Gastrocnemius medialis (tissue), 4 donors: ENCODE measurements around the gene STK11IP. TPM values are rescaled to one million over a fixed set of nuclear protein-coding genes. Genes with fewer than 3 reads are reported as not detected.

Experiments
- ATAC-seq, 2 donors: fragments of 150-250 bp; one replicate each; pipeline ENCODE4 v1.9.1; 2016
- DNase-seq, 2 donors: peaks; one replicate each; pipeline ENCODE4 v3.0.0-alpha.2; 2019
- H3K27ac ChIP-seq, 4 donors: fragments of 200-600 bp; sonication (generic); 1 replicate in 1 of 4; 2 replicates in 3 of 4; pipeline ENCODE4 v1.5.1; 2016 to 2018; ENCODE audit warnings: mild to moderate bottlenecking in 2 of 4, moderate library complexity in 1 of 4
- H3K27me3 ChIP-seq, 3 donors: fragments of 200-600 bp; sonication (generic) in 2 of 3; 1 replicate in 1 of 3; 2 replicates in 2 of 3; pipeline versions ENCODE4 v1.5.1 to v1.6.0; 2016 to 2019; ENCODE audit warnings: mild to moderate bottlenecking in 1 of 3, moderate library complexity in 1 of 3
- H3K36me3 ChIP-seq, 2 donors: fragments of 200-600 bp; sonication (generic) in 1 of 2; one replicate each; pipeline ENCODE4 v1.5.1; 2017 to 2018
- H3K4me1 ChIP-seq, 2 donors: fragments of 200-600 bp; sonication (generic) in 1 of 2; one replicate each; pipeline ENCODE4 v1.5.1; 2016 to 2017; ENCODE audit warnings: mild to moderate bottlenecking in 2 of 2
- H3K4me3 ChIP-seq, 4 donors: fragments of 200-600 bp; sonication (generic) in 3 of 4; 1 replicate in 1 of 4; 2 replicates in 3 of 4; pipeline ENCODE4 v1.5.1; 2016 to 2019; ENCODE audit warnings: mild to moderate bottlenecking in 2 of 4
- H3K9me3 ChIP-seq, 3 donors: fragments of 200-600 bp; sonication (generic) in 2 of 3; 1 replicate in 1 of 3; 2 replicates in 2 of 3; pipeline ENCODE4 v1.5.1; 2016 to 2019
- POLR2A ChIP-seq, 2 donors: fragments of 450-650 bp; IDR thresholded peaks; one replicate each; pipeline ENCODE4 v1.6.1; 2017; ENCODE audit warnings: antibody characterized with exemption in 2 of 2, mild to moderate bottlenecking in 2 of 2, moderate library complexity in 2 of 2
- in situ Hi-C, 4 donors: fragments of 200-750 bp; cut with MboI; loops; one replicate each; pipeline versions ENCODE4 v1.15.0 to v1.8.0; 2017; ENCODE audit warnings: low sequenced_read_pairs in 4 of 4
- intact Hi-C: fragments of 100-400 bp; cut with DNase I; formaldehyde crosslinking; loops from one replicate; pipeline ENCODE4 v1.15.1; 2023; ENCODE audit warnings: low total_unique reads
- total RNA-seq, 4 donors: library from RNA; depleted of rRNA; stranded (reverse); fragments of >200 nt; gene quantifications; one replicate each; pipeline versions ENCODE4 v1.1.0 to v1.2.3, GENCODE V29; 2016
- TF ChIP-seq, protein P1 (sequence below), 5 experiments: fragments of 450-650 bp in 3 of 5; fragments of 200-600 bp in 2 of 5; sonication (generic) in 2 of 5; IDR thresholded peaks in 4 of 5; conservative IDR thresholded peaks in 1 of 5; 1 replicate in 4 of 5; 2 replicates in 1 of 5; pipeline ENCODE4 v1.5.1; 2016 to 2019; ENCODE audit warnings: antibody characterized with exemption in 5 of 5, mild to moderate bottlenecking in 3 of 5, moderate library complexity in 3 of 5

The STK11IP gene
- total RNA-seq, 4 donors from 2014 or later, result 5.4 to 7.5 (median 6.5) TPM

GRCh38 chr2:219636144-219636915, 38.7 kb downstream of the STK11IP start:
- H3K4me1 ChIP-seq, result no peaks in the 10 kb centered on the region
- intact Hi-C loops, result no loop called here
- H3K9me3 ChIP-seq, result no peaks in the 10 kb centered on the region
- in situ Hi-C loops, result no loop called here
- no peak overlapping the region for H3K27ac ChIP-seq
- H3K36me3 ChIP-seq, result no peaks in the 10 kb centered on the region
- TF ChIP-seq, protein P1, sequence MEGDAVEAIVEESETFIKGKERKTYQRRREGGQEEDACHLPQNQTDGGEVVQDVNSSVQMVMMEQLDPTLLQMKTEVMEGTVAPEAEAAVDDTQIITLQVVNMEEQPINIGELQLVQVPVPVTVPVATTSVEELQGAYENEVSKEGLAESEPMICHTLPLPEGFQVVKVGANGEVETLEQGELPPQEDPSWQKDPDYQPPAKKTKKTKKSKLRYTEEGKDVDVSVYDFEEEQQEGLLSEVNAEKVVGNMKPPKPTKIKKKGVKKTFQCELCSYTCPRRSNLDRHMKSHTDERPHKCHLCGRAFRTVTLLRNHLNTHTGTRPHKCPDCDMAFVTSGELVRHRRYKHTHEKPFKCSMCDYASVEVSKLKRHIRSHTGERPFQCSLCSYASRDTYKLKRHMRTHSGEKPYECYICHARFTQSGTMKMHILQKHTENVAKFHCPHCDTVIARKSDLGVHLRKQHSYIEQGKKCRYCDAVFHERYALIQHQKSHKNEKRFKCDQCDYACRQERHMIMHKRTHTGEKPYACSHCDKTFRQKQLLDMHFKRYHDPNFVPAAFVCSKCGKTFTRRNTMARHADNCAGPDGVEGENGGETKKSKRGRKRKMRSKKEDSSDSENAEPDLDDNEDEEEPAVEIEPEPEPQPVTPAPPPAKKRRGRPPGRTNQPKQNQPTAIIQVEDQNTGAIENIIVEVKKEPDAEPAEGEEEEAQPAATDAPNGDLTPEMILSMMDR (IDR thresholded peaks at IDR 0.05 in 4 of 5, conservative IDR thresholded peaks at IDR 0.05 in 1 of 5), result no peak
- no peak for TF ChIP-seq POLR2A (IDR thresholded peaks at IDR 0.05)
- H3K27me3 ChIP-seq, result no peaks in the 10 kb centered on the region
- no peak for DNase-seq
- H3K4me3 ChIP-seq, result no peak overlapping the region
- no peak for ATAC-seq

DNA sequence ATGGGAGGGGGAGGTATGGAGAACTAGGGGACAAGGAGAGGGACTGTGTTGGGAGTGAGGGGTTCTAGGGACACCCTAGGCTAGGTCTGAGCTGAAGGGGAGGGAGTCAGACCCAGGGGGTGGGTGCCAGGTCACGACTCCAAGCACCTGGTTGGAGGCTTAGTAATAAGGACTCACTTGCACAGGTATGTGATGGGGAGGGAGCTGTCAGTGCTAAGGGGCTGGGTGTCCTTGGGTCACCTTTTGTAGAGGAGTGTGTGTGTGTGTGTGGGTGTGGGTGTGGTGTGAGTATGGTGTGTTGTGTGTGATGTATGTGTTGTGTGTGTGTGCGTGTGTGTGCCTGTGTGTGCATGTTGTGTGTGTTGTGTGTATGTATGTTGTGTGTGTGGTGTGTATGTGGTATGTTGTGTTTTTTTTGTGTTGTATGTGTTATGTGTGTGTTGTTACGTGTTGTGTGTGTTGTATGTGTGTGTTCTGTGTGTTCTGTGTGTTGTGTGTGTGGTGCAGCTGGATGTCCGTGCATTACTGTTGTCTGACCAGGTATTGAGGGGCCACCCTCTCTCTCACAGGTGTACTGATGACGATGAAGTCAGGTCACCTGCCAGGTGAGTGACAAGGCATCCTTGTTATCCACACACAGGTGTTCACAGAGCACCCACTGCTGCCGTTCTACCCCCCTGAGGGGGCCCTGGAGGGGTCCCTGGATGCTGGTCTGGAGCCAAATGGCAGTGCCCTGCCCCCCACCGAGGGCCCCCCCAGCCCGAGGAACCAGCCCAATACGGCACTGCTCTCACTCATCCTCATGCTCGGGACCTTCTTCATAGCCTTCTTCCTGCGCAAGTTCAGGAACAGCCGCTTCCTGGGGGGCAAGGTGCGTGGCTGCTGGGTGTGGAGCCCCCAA, 39.5 kb downstream of the STK11IP start:
- H3K9me3 ChIP-seq, result no peaks in the 10 kb centered on the region
- TF ChIP-seq POLR2A (IDR thresholded peaks at IDR 0.05), result no peak
- TF ChIP-seq, protein P1 (IDR thresholded peaks at IDR 0.05 in 4 of 5, conservative IDR thresholded peaks at IDR 0.05 in 1 of 5), result no peak
- no peaks in the 10 kb centered on the region for H3K36me3 ChIP-seq
- no peak overlapping the region for H3K4me3 ChIP-seq
- DNase-seq (no peak), ATAC-seq (no peak)
- H3K4me1 ChIP-seq, result peaks cover 0 to 2% of the 10 kb centered on the region in 2 donors
- intact Hi-C loops, result no loop called here
- in situ Hi-C loops, result no loop called here
- no peaks in the 10 kb centered on the region for H3K27me3 ChIP-seq
- no peak overlapping the region for H3K27ac ChIP-seq

DNA sequence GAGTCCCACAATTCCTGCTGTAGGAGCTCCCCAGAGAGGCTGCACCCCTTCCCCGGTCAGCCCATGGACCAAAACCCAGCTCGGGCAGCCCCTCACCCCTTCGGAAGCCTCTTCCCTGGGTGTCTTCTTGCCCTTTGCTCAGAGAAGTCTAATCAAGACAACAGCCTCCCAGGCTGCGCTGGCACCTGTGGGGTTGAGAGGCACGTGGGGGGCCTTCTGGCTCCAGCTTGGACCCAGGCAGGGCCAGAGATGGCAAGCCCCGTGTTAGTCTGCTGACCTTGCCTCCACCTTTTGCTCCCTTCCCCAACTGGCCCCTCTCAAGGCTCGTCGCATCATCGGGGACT, 40.2 kb downstream of the STK11IP start:
- in situ Hi-C loops, result no loop called here
- Histone ChIP-seq H3K9me3 (no peaks in the 10 kb centered on the region), H3K36me3 (no peaks in the 10 kb centered on the region), H3K27ac (no peak overlapping the region), H3K27me3 (no peaks in the 10 kb centered on the region), H3K4me1 (peaks cover 3 to 8% of the 10 kb centered on the region in 2 donors), H3K4me3 (no peak overlapping the region)
- TF ChIP-seq POLR2A (IDR thresholded peaks at IDR 0.05), result no peak
- TF ChIP-seq, protein P1 (IDR thresholded peaks at IDR 0.05 in 4 of 5, conservative IDR thresholded peaks at IDR 0.05 in 1 of 5), result no peak
- intact Hi-C loops, result no loop called here
- ATAC-seq, result no peak
- no peak for DNase-seq

- Histone ChIP-seq H3K36me3 (no peaks in the 10 kb centered on the region), H3K4me3 (no peak overlapping the region), H3K27me3 (no peaks in the 10 kb centered on the region), H3K9me3 (no peaks in the 10 kb centered on the region), H3K27ac (no peak overlapping the region), H3K4me1 (peaks cover 6 to 14% of the 10 kb centered on the region in 2 donors)
- intact Hi-C loops (no loop called here), in situ Hi-C loops (no loop called here)
- ATAC-seq (no peak), DNase-seq (no peak)
- TF ChIP-seq POLR2A (IDR thresholded peaks at IDR 0.05), result no peak
- TF ChIP-seq, protein P1 (IDR thresholded peaks at IDR 0.05 in 4 of 5, conservative IDR thresholded peaks at IDR 0.05 in 1 of 5), result no peak
These were observed 40.7 kb downstream of the STK11IP start for GRCh38 chr2:219638217-219638947.
